Activated CD4-positive, alpha-beta T cell treated with anti-CD3 and anti-CD28 coated beads for 36 hours (primary cell): ENCODE data around the gene GPR34. TPM values are rescaled to one million over a fixed set of nuclear protein-coding genes. Genes with fewer than 3 reads are reported as not detected.
"Not testable (repeated sequence)": the region's sequence is repeated elsewhere in the genome, so short reads cannot be mapped to it uniquely, and the experiment has no call there.

Experiments
- ATAC-seq: fragments of 200-7000 bp; cut with Tn5 transposase; one replicate; pipeline ENCODE4 v1.10.0; 2021; ENCODE audit warnings: mild to moderate bottlenecking, moderate library complexity
- CTCF ChIA-PET: fragments of 350-600 bp; sonication (Branson Sonifier 250); formaldehyde crosslinking; loops from one replicate; lab custom pipeline; 2021; ENCODE audit warnings: antibody characterized with exemption; lab: Charles Lee
- POLR2A ChIA-PET: fragments of 350-600 bp; sonication (Branson Sonifier 250); formaldehyde crosslinking; loops from one replicate; lab custom pipeline; 2021; ENCODE audit warnings: antibody characterized with exemption, inconsistent platforms; lab: Charles Lee
- DNase-seq: peaks from one replicate; pipeline ENCODE4 v3.0.0-alpha.2; 2020
- H3K27ac Mint-ChIP-seq: one replicate; pipeline ENCODE4 v1.8.0; 2021; ENCODE audit warnings: mixed read lengths
- H3K27me3 Mint-ChIP-seq: one replicate; pipeline ENCODE4 v1.8.0; 2021; ENCODE audit warnings: mixed read lengths
- H3K36me3 Mint-ChIP-seq: one replicate; pipeline ENCODE4 v1.8.0; 2021; ENCODE audit warnings: low read depth, mixed read lengths
- H3K4me1 Mint-ChIP-seq: one replicate; pipeline ENCODE4 v1.8.0; 2021; ENCODE audit warnings: mixed read lengths
- H3K4me3 Mint-ChIP-seq: one replicate; pipeline ENCODE4 v1.8.0; 2021; ENCODE audit warnings: mild to moderate bottlenecking, moderate library complexity, mixed read lengths
- H3K9me3 Mint-ChIP-seq: one replicate; pipeline ENCODE4 v1.8.0; 2021; ENCODE audit warnings: low read depth, mixed read lengths
- intact Hi-C, 2 experiments: fragments of 100-400 bp; cut with DNase I in 1 of 2; cut with micrococcal nuclease in 1 of 2; formaldehyde crosslinking; loops; one replicate each; pipeline versions ENCODE4 v1.14.2 to v1.15.1; 2022 to 2024; cut with DNase I, micrococcal nuclease
- total RNA-seq, 2 experiments: library from RNA; stranded (reverse); gene quantifications; one replicate each; pipeline ENCODE4 v1.2.3, GENCODE V29; 2021

GPR34 gene
- total RNA-seq, 2 experiments from 2014 or later = 0.12 TPM; not detected in 1

GRCh38 chrX:41670112-41670511 is 18.7 kb upstream of the GPR34 start:
- no peaks in the 10 kb centered on the region for H3K27me3 Mint-ChIP-seq
- no peak overlapping the region for H3K27ac Mint-ChIP-seq
- H3K4me3 Mint-ChIP-seq = no peak overlapping the region
- CTCF ChIA-PET = no interaction called here
- no peaks in the 10 kb centered on the region for H3K9me3 Mint-ChIP-seq
- intact Hi-C loops = no loop called here
- POLR2A ChIA-PET = no interaction called here
- ATAC-seq (no peak), DNase-seq (no peak)
- H3K4me1 Mint-ChIP-seq = peaks cover 35% of the 10 kb centered on the region
- peaks cover 17% of the 10 kb centered on the region for H3K36me3 Mint-ChIP-seq

- Mint-ChIP-seq H3K27me3 (no peaks in the 10 kb centered on the region), H3K9me3 (no peaks in the 10 kb centered on the region), H3K36me3 (peaks cover 13% of the 10 kb centered on the region), H3K27ac (no peak overlapping the region), H3K4me1 (peaks cover 26% of the 10 kb centered on the region), H3K4me3 (no peak overlapping the region)
- ChIA-PET POLR2A (no interaction called here), CTCF (no interaction called here)
- ATAC-seq (no peak), DNase-seq (no peak)
- intact Hi-C loops = no loop called here
These were observed 17.7 kb upstream of the GPR34 start for GRCh38 chrX:41671082-41671481.

GRCh38 chrX:41672643-41673042 is 16.1 kb upstream of the GPR34 start:
- Mint-ChIP-seq H3K27ac (no peak overlapping the region), H3K4me3 (no peak overlapping the region), H3K27me3 (no peaks in the 10 kb centered on the region), H3K9me3 (no peaks in the 10 kb centered on the region), H3K4me1 (peaks cover 16% of the 10 kb centered on the region), H3K36me3 (peaks cover 14% of the 10 kb centered on the region)
- ATAC-seq (peak; percentile 74), DNase-seq (no peak)
- ChIA-PET CTCF (no interaction called here), POLR2A (interaction anchor here (0.8 kb wide), 1 partner anchor 374 kb away, joined by 3 read pairs; no protein-coding TSS in a partner anchor)
- intact Hi-C loops = no loop called here

GRCh38 chrX:41676361-41676760 is 12.4 kb upstream of the GPR34 start:
- intact Hi-C loops, H3K4me1 Mint-ChIP-seq, H3K27me3 Mint-ChIP-seq, H3K36me3 Mint-ChIP-seq, H3K4me3 Mint-ChIP-seq, POLR2A ChIA-PET, H3K27ac Mint-ChIP-seq, CTCF ChIA-PET, H3K9me3 Mint-ChIP-seq, ATAC-seq, DNase-seq: not testable (repeated sequence)

GRCh38 chrX:41677183-41678060 is 11.4 kb upstream of the GPR34 start:
- no peak overlapping the region for H3K4me3 Mint-ChIP-seq
- no peaks in the 10 kb centered on the region for H3K27me3 Mint-ChIP-seq
- peaks cover 9% of the 10 kb centered on the region for H3K4me1 Mint-ChIP-seq
- ChIA-PET POLR2A (no interaction called here), CTCF (interaction anchor here (1.4 kb wide), 1 partner anchor 11 kb away, joined by 3 read pairs; no protein-coding TSS in a partner anchor)
- DNase-seq = no peak
- intact Hi-C loops = no loop called here
- H3K9me3 Mint-ChIP-seq = no peaks in the 10 kb centered on the region
- H3K27ac Mint-ChIP-seq = no peak overlapping the region
- peaks cover 9% of the 10 kb centered on the region for H3K36me3 Mint-ChIP-seq
- no peak for ATAC-seq

- DNase-seq = no peak
- Mint-ChIP-seq H3K9me3 (no peaks in the 10 kb centered on the region), H3K27me3 (no peaks in the 10 kb centered on the region), H3K27ac (no peak overlapping the region), H3K36me3 (no peaks in the 10 kb centered on the region), H3K4me3 (no peak overlapping the region), H3K4me1 (peaks cover 20% of the 10 kb centered on the region)
- POLR2A ChIA-PET = no interaction called here
- intact Hi-C loops = no loop called here
- CTCF ChIA-PET = no interaction called here
- ATAC-seq = no peak
These were observed 4.6 kb upstream of the GPR34 start for GRCh38 chrX:41684138-41684537.

GRCh38 chrX:41684940-41685339 is 3.8 kb upstream of the GPR34 start:
- ATAC-seq (no peak), DNase-seq (no peak)
- ChIA-PET CTCF (no interaction called here), POLR2A (no interaction called here)
- Mint-ChIP-seq H3K4me3 (no peak overlapping the region), H3K4me1 (peaks cover 22% of the 10 kb centered on the region), H3K27ac (no peak overlapping the region), H3K9me3 (no peaks in the 10 kb centered on the region), H3K36me3 (no peaks in the 10 kb centered on the region), H3K27me3 (no peaks in the 10 kb centered on the region)
- intact Hi-C loops = no loop called here

GRCh38 chrX:41686788-41687187 is 2.0 kb upstream of the GPR34 start:
- POLR2A ChIA-PET = no interaction called here
- ATAC-seq = no peak
- intact Hi-C loops = no loop called here
- Mint-ChIP-seq H3K36me3 (no peaks in the 10 kb centered on the region), H3K4me1 (peaks cover 22% of the 10 kb centered on the region), H3K4me3 (no peak overlapping the region), H3K27ac (no peak overlapping the region), H3K27me3 (no peaks in the 10 kb centered on the region), H3K9me3 (no peaks in the 10 kb centered on the region)
- no peak for DNase-seq
- CTCF ChIA-PET = interaction anchor here (0.6 kb wide), 2 partner anchors 25 to 209 kb away, joined by 3 to 5 read pairs; no protein-coding TSS in a partner anchor

GRCh38 chrX:41688156-41688555 is 617 bp upstream of the GPR34 start:
- Mint-ChIP-seq H3K4me1 (peaks cover 29% of the 10 kb centered on the region), H3K27ac (no peak overlapping the region), H3K9me3 (no peaks in the 10 kb centered on the region), H3K27me3 (no peaks in the 10 kb centered on the region), H3K36me3 (peaks cover 2% of the 10 kb centered on the region), H3K4me3 (no peak overlapping the region)
- intact Hi-C loops = no loop called here
- ChIA-PET POLR2A (interaction anchor here (0.8 kb wide), 1 partner anchor 132 kb away, joined by 3 read pairs; no protein-coding TSS in a partner anchor), CTCF (no interaction called here)
- DNase-seq = no peak
- no peak for ATAC-seq

- ATAC-seq (no peak), DNase-seq (no peak)
- Mint-ChIP-seq H3K27ac (no peak overlapping the region), H3K36me3 (peaks cover 7% of the 10 kb centered on the region), H3K27me3 (no peaks in the 10 kb centered on the region), H3K9me3 (no peaks in the 10 kb centered on the region), H3K4me1 (peaks cover 39% of the 10 kb centered on the region), H3K4me3 (no peak overlapping the region)
- ChIA-PET POLR2A (no interaction called here), CTCF (no interaction called here)
- intact Hi-C loops = no loop called here
These were observed 938 bp downstream of the GPR34 start for GRCh38 chrX:41689711-41690110.

- DNase-seq (no peak), ATAC-seq (no peak)
- Mint-ChIP-seq H3K9me3 (no peaks in the 10 kb centered on the region), H3K4me1 (peaks cover 38% of the 10 kb centered on the region), H3K27me3 (no peaks in the 10 kb centered on the region), H3K36me3 (peaks cover 9% of the 10 kb centered on the region), H3K27ac (no peak overlapping the region), H3K4me3 (no peak overlapping the region)
- intact Hi-C loops = no loop called here
- ChIA-PET POLR2A (no interaction called here), CTCF (no interaction called here)
These were observed 3.5 kb downstream of the GPR34 start for GRCh38 chrX:41692162-41692749.

- Mint-ChIP-seq H3K36me3 (peaks cover 9% of the 10 kb centered on the region), H3K27me3 (no peaks in the 10 kb centered on the region), H3K27ac (no peak overlapping the region), H3K4me1 (peaks cover 36% of the 10 kb centered on the region), H3K9me3 (no peaks in the 10 kb centered on the region), H3K4me3 (no peak overlapping the region)
- ChIA-PET POLR2A (no interaction called here), CTCF (no interaction called here)
- ATAC-seq (no peak), DNase-seq (no peak)
- intact Hi-C loops = no loop called here
These were observed 4.3 kb downstream of the GPR34 start for GRCh38 chrX:41693024-41693423.
